Activated CD4-positive, alpha-beta T cell treated with anti-CD3 and anti-CD28 coated beads, Interleukin-2, amount 50 U/mL, for 24 hours (primary cell): ENCODE results near the gene TMPRSS15.

ENCODE experiments used
- DNase-seq, 2 donors: peaks; one replicate each; pipeline ENCODE4 v3.0.0-alpha.2; 2020; ENCODE audit warnings: low read depth in 1 of 2, low spot score in 1 of 2

The TMPRSS15 gene

GRCh38 chr21:18248171-18248570 is 155.4 kb downstream of the TMPRSS15 start:
- DNase-seq, result no peak

- DNase-seq, result no peak
Observed at GRCh38 chr21:18245464-18245967, 158.1 kb downstream of the TMPRSS15 start.

- DNase-seq, result no peak
Observed at GRCh38 chr21:18244671-18245463, 158.7 kb downstream of the TMPRSS15 start, which contains the start of gene CHODL. Gene CHODL, plus strand, starts transcription at chr21:18244833. Its CDS starts 391 bp downstream, at chr21:18245224.

GRCh38 chr21:18235545-18235944 is 168.0 kb downstream of the TMPRSS15 start:
- no peak for DNase-seq

GRCh38 chr21:18228060-18228739 is 175.4 kb downstream of the TMPRSS15 start:
- no peak for DNase-seq

- no peak for DNase-seq
Observed at GRCh38 chr21:18222346-18222745, 181.2 kb downstream of the TMPRSS15 start.

- DNase-seq, result no peak
Observed at GRCh38 chr21:18220498-18220897, 183.1 kb downstream of the TMPRSS15 start.
